B cell (primary cell): ENCODE results near the gene CHPT1. TPM values are rescaled to one million over a fixed set of nuclear protein-coding genes. Genes with fewer than 3 reads are reported as not detected.
A peak's percentile ranks its signal among the peaks of the same experiment; 100 is the strongest.
"Not testable (repeated sequence)": the region's sequence is repeated elsewhere in the genome, so short reads cannot be mapped to it uniquely, and the experiment has no call there.

Experiments
- ATAC-seq: fragments of 200-7000 bp; cut with Tn5 transposase; one replicate; pipeline ENCODE4 v1.10.0; 2021; ENCODE audit warnings: low read depth, mild to moderate bottlenecking, moderate number of reproducible peaks, moderate library complexity
- CTCF ChIA-PET: fragments of 350-600 bp; sonication (Branson Sonifier 250); formaldehyde crosslinking; loops from one replicate; lab custom pipeline; 2021; ENCODE audit warnings: antibody characterized with exemption, inconsistent platforms; lab: Charles Lee
- POLR2A ChIA-PET: fragments of 350-600 bp; sonication (Branson Sonifier 250); formaldehyde crosslinking; loops from one replicate; lab custom pipeline; 2021; ENCODE audit warnings: antibody characterized with exemption; lab: Charles Lee
- DNase-seq: peaks from one replicate; pipeline ENCODE4 v3.0.0; 2013
- H2AFZ ChIP-seq: 2 replicates; pipeline ENCODE4 v1.6.1; 2012; ENCODE audit warnings: mild to moderate bottlenecking, low read depth, low read length; ENCODE audit not compliant: insufficient read depth, poor library complexity, severe bottlenecking
- H3K27ac ChIP-seq, 2 donors: 1 replicate in 1 of 2; 2 replicates in 1 of 2; pipeline ENCODE4 v1.5.1; 2012 to 2013; ENCODE audit warnings: low read length in 2 of 2, mild to moderate bottlenecking in 2 of 2, moderate library complexity in 1 of 2
- H3K27me3 ChIP-seq, 4 experiments: fragments of 200-600 bp in 1 of 4; sonication (generic) in 1 of 4; replicated peaks in 1 of 4; 1 replicate in 2 of 4; 2 replicates in 2 of 4; pipeline versions ENCODE4 v1.6.1 to v1.7.0; 2013 to 2016; ENCODE audit warnings: low read length in 3 of 4, mild to moderate bottlenecking in 2 of 4, mixed read lengths in 1 of 4, moderate library complexity in 1 of 4; ENCODE audit not compliant: insufficient read depth in 4 of 4, control insufficient read depth in 3 of 4; ENCODE audit errors: control extremely low read depth in 1 of 4
- H3K36me3 ChIP-seq, 2 experiments: replicated peaks in 1 of 2; 1 replicate in 1 of 2; 2 replicates in 1 of 2; pipeline versions ENCODE4 v1.6.1 to v1.7.1; 2013; ENCODE audit warnings: low read length in 1 of 2; ENCODE audit not compliant: insufficient read depth in 2 of 2, control insufficient read depth in 1 of 2; ENCODE audit errors: control extremely low read depth in 1 of 2, extremely low read depth in 1 of 2
- H3K4me1 ChIP-seq, 2 donors: fragments of 200-600 bp in 1 of 2; sonication (generic) in 1 of 2; 1 replicate in 1 of 2; 2 replicates in 1 of 2; pipeline versions ENCODE4 v1.5.1 to v1.6.1; 2013 to 2017; ENCODE audit warnings: low read length in 2 of 2; ENCODE audit not compliant: control insufficient read depth in 2 of 2, insufficient read depth in 2 of 2
- H3K4me2 ChIP-seq: replicated peaks from 2 replicates; pipeline ENCODE3; 2012; ENCODE audit warnings: mild to moderate bottlenecking, low read depth, low read length; ENCODE audit not compliant: poor library complexity, severe bottlenecking
- H3K4me3 ChIP-seq, 5 experiments: fragments of 200-600 bp in 1 of 5; sonication (generic) in 1 of 5; 1 replicate in 3 of 5; 2 replicates in 2 of 5; pipeline versions ENCODE4 v1.5.1 to v1.7.0; 2011 to 2016; ENCODE audit warnings: low read length in 4 of 5, mild to moderate bottlenecking in 4 of 5, low read depth in 2 of 5, control low read depth in 1 of 5, moderate library complexity in 1 of 5; ENCODE audit not compliant: insufficient read depth in 1 of 5; ENCODE audit errors: control extremely low read depth in 1 of 5, extremely low read depth in 1 of 5
- H3K79me2 ChIP-seq: fragments of 200-600 bp; sonication (generic); one replicate; pipeline ENCODE4 v1.6.0; 2016; ENCODE audit warnings: low read length; ENCODE audit not compliant: control insufficient read depth, insufficient read depth
- H3K9ac ChIP-seq: fragments of 200-600 bp; sonication (generic); 2 replicates; pipeline ENCODE4 v1.6.1; 2017; ENCODE audit warnings: mild to moderate bottlenecking, low read length, moderate library complexity
- H3K9me3 ChIP-seq, 3 donors: one replicate each; pipeline versions ENCODE4 v1.6.1 to v1.7.1; 2013; ENCODE audit warnings: low read length in 2 of 3; ENCODE audit not compliant: control insufficient read depth in 2 of 3, insufficient read depth in 1 of 3; ENCODE audit errors: control extremely low read depth in 1 of 3
- H4K20me1 ChIP-seq: 2 replicates; pipeline ENCODE4 v1.6.0; 2012; ENCODE audit warnings: mild to moderate bottlenecking, low read length; ENCODE audit not compliant: insufficient read depth, control insufficient read depth, poor library complexity, severe bottlenecking
- H3K27ac Mint-ChIP-seq: one replicate; pipeline ENCODE4 v1.8.0; 2021; ENCODE audit warnings: mixed read lengths
- H3K27me3 Mint-ChIP-seq: one replicate; pipeline ENCODE4 v1.8.0; 2021; ENCODE audit warnings: mixed read lengths
- H3K4me1 Mint-ChIP-seq: one replicate; pipeline ENCODE4 v1.8.0; 2021; ENCODE audit warnings: mixed read lengths
- H3K4me3 Mint-ChIP-seq: one replicate; pipeline ENCODE4 v1.8.0; 2021; ENCODE audit warnings: mixed read lengths
- H3K9me3 Mint-ChIP-seq: one replicate; pipeline ENCODE4 v1.8.0; 2022; ENCODE audit warnings: mixed read lengths; ENCODE audit not compliant: insufficient read depth
- EZH2 ChIP-seq: IDR thresholded peaks from 2 replicates; pipeline ENCODE4 v1.6.1; 2012; ENCODE audit warnings: borderline replicate concordance, low read depth, mild to moderate bottlenecking, moderate library complexity, low read length; ENCODE audit not compliant: insufficient read depth, poor library complexity, severe bottlenecking
- WGBS: methylation state at CpG from one replicate; pipeline ENCODE4 v1.1.5; 2013; ENCODE audit warnings: missing lambda C conversion rate; ENCODE audit not compliant: insufficient coverage; 5-methylcytosine and 5-hydroxymethylcytosine counted together
- intact Hi-C: fragments of 100-400 bp; cut with micrococcal nuclease; formaldehyde crosslinking; loops from one replicate; pipeline ENCODE4 v1.10.0; 2022
- polyA plus RNA-seq: library from polyadenylated mRNA; depleted of rRNA; stranded (reverse); fragments of >200 nt; gene quantifications from 2 replicates; pipeline ENCODE4 v1.2.3, GENCODE V29; 2012
- total RNA-seq, 2 donors: library from RNA; stranded (reverse); fragments of 120-200 nt in 1 of 2; gene quantifications; 1 replicate in 1 of 2; 2 replicates in 1 of 2; pipeline versions ENCODE4 v1.2.3 to v1.2.4, GENCODE V29; 2013 to 2022
- TF ChIP-seq, protein P1 (sequence below): fragments of 200-600 bp; IDR thresholded peaks from one replicate; pipeline ENCODE4 v1.8.0; 2022; ENCODE audit warnings: antibody characterized with exemption, mild to moderate bottlenecking

The CHPT1 gene
- total and polyA plus RNA-seq, 2 donors (not counting 1 experiment from before 2014, with no cell fraction given) = 46.9 to 215 TPM

GRCh38 chr12:101654442-101654841, 43.0 kb upstream of the CHPT1 start:
- intact Hi-C loops = no loop called here
- ATAC-seq = no peak
- no peak for TF ChIP-seq EZH2
- TF ChIP-seq, protein P1, sequence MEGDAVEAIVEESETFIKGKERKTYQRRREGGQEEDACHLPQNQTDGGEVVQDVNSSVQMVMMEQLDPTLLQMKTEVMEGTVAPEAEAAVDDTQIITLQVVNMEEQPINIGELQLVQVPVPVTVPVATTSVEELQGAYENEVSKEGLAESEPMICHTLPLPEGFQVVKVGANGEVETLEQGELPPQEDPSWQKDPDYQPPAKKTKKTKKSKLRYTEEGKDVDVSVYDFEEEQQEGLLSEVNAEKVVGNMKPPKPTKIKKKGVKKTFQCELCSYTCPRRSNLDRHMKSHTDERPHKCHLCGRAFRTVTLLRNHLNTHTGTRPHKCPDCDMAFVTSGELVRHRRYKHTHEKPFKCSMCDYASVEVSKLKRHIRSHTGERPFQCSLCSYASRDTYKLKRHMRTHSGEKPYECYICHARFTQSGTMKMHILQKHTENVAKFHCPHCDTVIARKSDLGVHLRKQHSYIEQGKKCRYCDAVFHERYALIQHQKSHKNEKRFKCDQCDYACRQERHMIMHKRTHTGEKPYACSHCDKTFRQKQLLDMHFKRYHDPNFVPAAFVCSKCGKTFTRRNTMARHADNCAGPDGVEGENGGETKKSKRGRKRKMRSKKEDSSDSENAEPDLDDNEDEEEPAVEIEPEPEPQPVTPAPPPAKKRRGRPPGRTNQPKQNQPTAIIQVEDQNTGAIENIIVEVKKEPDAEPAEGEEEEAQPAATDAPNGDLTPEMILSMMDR = no peak

GRCh38 chr12:101655393-101655792, 42.0 kb upstream of the CHPT1 start:
- Histone ChIP-seq H3K27me3 (no peaks in the 10 kb centered on the region), H3K27ac (no peak overlapping the region), H3K79me2 (no peaks in the 10 kb centered on the region), H3K4me3 (no peak overlapping the region), H2AFZ (no peak overlapping the region), H3K9ac (no peak overlapping the region), H3K36me3 (no peaks in the 10 kb centered on the region), H4K20me1 (no peaks in the 10 kb centered on the region), H3K4me2 (no peak overlapping the region), H3K4me1 (peaks cover 12 to 18% of the 10 kb centered on the region in 2 donors), H3K9me3 (peaks cover 0 to 5% (median 2%) of the 10 kb centered on the region in 3 donors)
- H3K27ac Mint-ChIP-seq = no peak overlapping the region
- ChIA-PET CTCF (interaction anchor here (1.4 kb wide), 1 partner anchor 11 kb away, joined by 4 read pairs; no protein-coding TSS in a partner anchor), POLR2A (interaction anchor here (0.9 kb wide), 1 partner anchor 88 kb away, joined by 3 read pairs; no protein-coding TSS in a partner anchor)
- WGBS = no CpG with 5 or more reads among the region's 2 CpGs
- TF ChIP-seq, protein P1 = no peak
- TF ChIP-seq EZH2 = no peak
- ATAC-seq = no peak
- H3K4me3 Mint-ChIP-seq = no peak overlapping the region
- H3K27me3 Mint-ChIP-seq = peaks cover 3% of the 10 kb centered on the region
- no peak for DNase-seq
- H3K9me3 Mint-ChIP-seq = peaks cover 4% of the 10 kb centered on the region
- intact Hi-C loops = loop anchor here (5.0 kb wide), 1 partner anchor 42 kb away; the partner anchor contains the start of gene CHPT1
- peaks cover 22% of the 10 kb centered on the region for H3K4me1 Mint-ChIP-seq

More at GRCh38 chr12:101654442-101654841, 43.0 kb upstream of the CHPT1 start:
- H3K9me3 Mint-ChIP-seq = no peaks in the 10 kb centered on the region
- ChIA-PET CTCF (interaction anchor here (0.6 to 1.4 kb wide), 5 partner anchors 10 to 84 kb away, joined by 3 to 6 read pairs (median 4); no protein-coding TSS in a partner anchor), POLR2A (interaction anchor here (0.9 kb wide), 1 partner anchor 89 kb away, joined by 3 read pairs; no protein-coding TSS in a partner anchor)
- no peaks in the 10 kb centered on the region for H3K9me3 ChIP-seq
- peaks cover 3% of the 10 kb centered on the region for H3K27me3 Mint-ChIP-seq
- H3K4me2 ChIP-seq = peak overlapping the region; percentile 3
- WGBS = no CpG with 5 or more reads among the region's 1 CpG
- no peak overlapping the region for H3K9ac ChIP-seq
- no peak overlapping the region for H3K27ac ChIP-seq
- peaks cover 12 to 18% of the 10 kb centered on the region in 2 donors for H3K4me1 ChIP-seq
- peaks cover 21% of the 10 kb centered on the region for H3K4me1 Mint-ChIP-seq
- H2AFZ ChIP-seq = peak overlapping the region; percentile 52
- no peak overlapping the region for H3K4me3 ChIP-seq
- no peak for DNase-seq
- no peaks in the 10 kb centered on the region for H3K36me3 ChIP-seq
- no peaks in the 10 kb centered on the region for H3K79me2 ChIP-seq
- H3K4me3 Mint-ChIP-seq = peak overlapping the region; percentile 10
- no peaks in the 10 kb centered on the region for H3K27me3 ChIP-seq
- no peak overlapping the region for H3K27ac Mint-ChIP-seq
- H4K20me1 ChIP-seq = no peaks in the 10 kb centered on the region

DNA sequence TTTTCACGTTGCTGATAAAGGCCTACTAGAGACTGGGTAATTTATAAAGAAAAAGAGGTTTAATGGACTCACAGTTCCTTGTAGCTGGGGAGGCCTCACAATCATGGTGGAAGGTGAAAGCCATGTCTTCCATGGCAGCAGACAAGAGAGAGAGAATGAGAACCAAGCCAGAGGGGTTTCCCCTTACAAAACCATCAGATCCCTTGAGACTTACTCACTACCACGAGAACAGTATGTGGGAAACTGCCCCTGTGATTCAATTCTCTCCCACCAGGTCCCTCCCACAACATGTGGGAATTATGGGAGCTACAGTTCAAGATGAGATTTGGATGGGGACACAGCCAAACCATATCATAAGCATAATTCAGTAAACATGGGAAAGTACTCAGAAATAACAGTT, 36.8 kb upstream of the CHPT1 start:
- POLR2A ChIA-PET = not testable (repeated sequence)

More for the DNA sequence above, 36.8 kb upstream of the CHPT1 start:
- H3K9me3 ChIP-seq, H3K36me3 ChIP-seq, H3K27ac ChIP-seq, H3K9ac ChIP-seq, H3K27ac Mint-ChIP-seq, H3K27me3 ChIP-seq, H3K27me3 Mint-ChIP-seq, H3K79me2 ChIP-seq, intact Hi-C loops, H3K4me3 Mint-ChIP-seq, H3K4me2 ChIP-seq, H3K4me1 ChIP-seq, H3K9me3 Mint-ChIP-seq, H2AFZ ChIP-seq, H4K20me1 ChIP-seq, H3K4me3 ChIP-seq: not testable (repeated sequence)
- no CpG with 5 or more reads among the region's 2 CpGs for WGBS
- ATAC-seq (peak; percentile 53), DNase-seq (peak; percentile 23)
- H3K4me1 Mint-ChIP-seq = peaks cover 12% of the 10 kb centered on the region
- CTCF ChIA-PET = interaction anchor here (0.9 to 1.4 kb wide), 2 partner anchors 10 to 99 kb away, joined by 3 to 6 read pairs; no protein-coding TSS in a partner anchor
